ENCODE data around the gene RYR2. TPM values are rescaled to one million over a fixed set of nuclear protein-coding genes. Genes with fewer than 3 reads are reported as not detected.

RYR2 gene
- total RNA-seq, 3 donors from 2014 or later = 0.16 to 0.59 (median 0.33) TPM

GRCh38 chr1:237405912-237406311 lies 363.9 kb downstream of the RYR2 start:
- no peaks in the 10 kb centered on the region for H3K27me3 ChIP-seq
- DNase-seq (ENCODE audit: low spot score in 2 of 2) = no peak
- no peaks in the 10 kb centered on the region for H3K36me3 ChIP-seq
- TF ChIP-seq CTCF (IDR thresholded peaks at IDR 0.05) (no peak), POLR2AphosphoS5 (IDR thresholded peaks at IDR 0.05) (no peak), POLR2A (IDR thresholded peaks at IDR 0.05) (no peak)
- H3K4me3 ChIP-seq = no peak overlapping the region
- intact Hi-C loops (cut with DNase I; ENCODE audit: low total_unique reads) = no loop called here
- H3K27ac ChIP-seq = no peak overlapping the region
- no peaks in the 10 kb centered on the region for H3K4me1 ChIP-seq
- peaks cover 3 to 21% of the 10 kb centered on the region in 2 donors for H3K9me3 ChIP-seq

- Histone ChIP-seq H3K9me3 (no peaks in the 10 kb centered on the region), H3K4me1 (no peaks in the 10 kb centered on the region), H3K36me3 (no peaks in the 10 kb centered on the region), H3K27ac (no peak overlapping the region), H3K27me3 (no peaks in the 10 kb centered on the region), H3K4me3 (no peak overlapping the region)
- TF ChIP-seq POLR2A (IDR thresholded peaks at IDR 0.05) (no peak), POLR2AphosphoS5 (IDR thresholded peaks at IDR 0.05) (no peak), CTCF (IDR thresholded peaks at IDR 0.05) (no peak)
- DNase-seq (ENCODE audit: low spot score in 2 of 2) = no peak
- intact Hi-C loops (cut with DNase I; ENCODE audit: low total_unique reads) = no loop called here
Observed at GRCh38 chr1:237411621-237412020, 369.6 kb downstream of the RYR2 start.

GRCh38 chr1:237416924-237417655 lies 375.1 kb downstream of the RYR2 start:
- intact Hi-C loops (cut with DNase I; ENCODE audit: low total_unique reads) = no loop called here
- no peak for TF ChIP-seq POLR2A (IDR thresholded peaks at IDR 0.05)
- TF ChIP-seq POLR2AphosphoS5 (IDR thresholded peaks at IDR 0.05) = no peak
- no peak for TF ChIP-seq CTCF (IDR thresholded peaks at IDR 0.05)
- no peak overlapping the region for H3K27ac ChIP-seq
- H3K36me3 ChIP-seq = no peaks in the 10 kb centered on the region
- H3K27me3 ChIP-seq = no peaks in the 10 kb centered on the region
- no peak for DNase-seq (ENCODE audit: low spot score in 2 of 2)
- no peak overlapping the region for H3K4me3 ChIP-seq
- H3K9me3 ChIP-seq = no peaks in the 10 kb centered on the region
- H3K4me1 ChIP-seq = no peaks in the 10 kb centered on the region

GRCh38 chr1:237428809-237429208 lies 386.8 kb downstream of the RYR2 start:
- intact Hi-C loops (cut with DNase I; ENCODE audit: low total_unique reads) = no loop called here
- Histone ChIP-seq H3K4me1 (no peaks in the 10 kb centered on the region), H3K9me3 (no peaks in the 10 kb centered on the region), H3K27me3 (no peaks in the 10 kb centered on the region), H3K36me3 (no peaks in the 10 kb centered on the region), H3K27ac (no peak overlapping the region), H3K4me3 (no peak overlapping the region)
- DNase-seq (ENCODE audit: low spot score in 2 of 2) = no peak
- TF ChIP-seq POLR2AphosphoS5 (IDR thresholded peaks at IDR 0.05) = no peak
- no peak for TF ChIP-seq CTCF (IDR thresholded peaks at IDR 0.05)
- TF ChIP-seq POLR2A (IDR thresholded peaks at IDR 0.05) = no peak

GRCh38 chr1:237429252-237429651 lies 387.3 kb downstream of the RYR2 start:
- Histone ChIP-seq H3K27ac (no peak overlapping the region), H3K9me3 (no peaks in the 10 kb centered on the region), H3K36me3 (no peaks in the 10 kb centered on the region), H3K4me3 (no peak overlapping the region), H3K4me1 (no peaks in the 10 kb centered on the region), H3K27me3 (no peaks in the 10 kb centered on the region)
- no peak for TF ChIP-seq CTCF (IDR thresholded peaks at IDR 0.05)
- intact Hi-C loops (cut with DNase I; ENCODE audit: low total_unique reads) = no loop called here
- DNase-seq (ENCODE audit: low spot score in 2 of 2) = no peak

Data from breast epithelium (tissue), 4 donors.